Fibroblast of villous mesenchyme (primary cell): ENCODE data around the gene BTN1A1. TPM values are rescaled to one million over a fixed set of nuclear protein-coding genes. Genes with fewer than 3 reads are reported as not detected.
"Not testable (repeated sequence)": the region's sequence is repeated elsewhere in the genome, so short reads cannot be mapped to it uniquely, and the experiment has no call there.

Source experiments
- DNase-seq: peaks from one replicate; pipeline ENCODE4 v3.0.0-alpha.2; 2010; ENCODE audit warnings: low read depth
- H3K4me3 ChIP-seq: 2 replicates; pipeline ENCODE4 v1.5.1; 2011; ENCODE audit warnings: low read depth, mild to moderate bottlenecking, low read length
- CTCF ChIP-seq: IDR thresholded peaks from 2 replicates; pipeline ENCODE4 v1.5.1; 2012; ENCODE audit warnings: low read depth, mild to moderate bottlenecking, low read length; ENCODE audit not compliant: insufficient read depth
- total RNA-seq: library from RNA; depleted of rRNA; stranded (reverse); fragments of >200 nt; gene quantifications from 2 replicates; pipeline ENCODE4 v1.2.3, GENCODE V29; 2012

BTN1A1 gene
- total RNA-seq, 1 donor, result not detected

DNA sequence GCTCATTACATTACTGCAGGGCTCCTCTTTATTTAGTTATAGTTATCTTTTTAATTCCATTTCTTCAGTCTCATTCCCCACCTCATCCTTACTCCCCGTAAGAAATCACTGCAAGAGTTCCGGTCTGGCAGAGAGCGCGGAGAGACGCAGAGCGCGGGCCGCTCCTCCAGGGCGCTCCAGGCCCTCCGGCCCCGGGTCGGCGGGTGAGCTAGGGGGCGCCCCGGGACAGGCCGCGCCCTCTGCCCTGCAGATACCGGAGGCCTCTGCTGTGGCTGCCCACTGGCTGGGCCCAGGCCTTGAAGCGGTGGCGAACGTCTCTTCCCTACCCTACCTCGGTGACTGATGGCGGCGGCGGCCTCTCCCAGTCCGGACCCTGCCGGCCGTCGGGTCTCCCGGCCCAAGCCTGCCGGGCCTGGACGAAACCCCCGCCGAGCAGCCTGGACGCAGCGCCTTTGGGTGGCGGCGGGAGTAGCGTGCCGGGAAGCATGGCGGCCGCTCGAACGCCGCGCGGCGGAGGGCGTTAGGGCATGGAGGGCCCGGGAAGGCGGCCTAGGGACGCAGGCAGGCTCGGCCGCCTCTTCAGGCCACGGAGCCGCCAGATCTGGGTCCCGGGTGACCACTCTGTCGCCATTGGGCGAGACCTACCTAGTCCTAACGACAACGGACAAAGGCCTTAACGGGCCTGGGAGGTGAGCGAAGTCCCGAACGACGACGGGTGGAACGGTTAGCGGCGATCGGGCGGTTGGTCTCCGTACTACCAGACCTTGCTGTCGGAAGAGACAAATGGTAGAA is 21.7 kb downstream of the BTN1A1 start:
- no peak for TF ChIP-seq CTCF
- DNase-seq, result peak; percentile 74
- H3K4me3 ChIP-seq, result peak overlapping the region; percentile 56

- not testable (repeated sequence) for H3K4me3 ChIP-seq, DNase-seq
These were observed 22.6 kb downstream of the BTN1A1 start for GRCh38 chr6:26522486-26523228.

- not testable (repeated sequence) for DNase-seq, H3K4me3 ChIP-seq
These were observed 24.2 kb downstream of the BTN1A1 start for GRCh38 chr6:26524314-26524713.

- DNase-seq, result no peak
- H3K4me3 ChIP-seq, result no peak overlapping the region
- no peak for TF ChIP-seq CTCF
These were observed 24.7 kb downstream of the BTN1A1 start for GRCh38 chr6:26524722-26525370.

DNA sequence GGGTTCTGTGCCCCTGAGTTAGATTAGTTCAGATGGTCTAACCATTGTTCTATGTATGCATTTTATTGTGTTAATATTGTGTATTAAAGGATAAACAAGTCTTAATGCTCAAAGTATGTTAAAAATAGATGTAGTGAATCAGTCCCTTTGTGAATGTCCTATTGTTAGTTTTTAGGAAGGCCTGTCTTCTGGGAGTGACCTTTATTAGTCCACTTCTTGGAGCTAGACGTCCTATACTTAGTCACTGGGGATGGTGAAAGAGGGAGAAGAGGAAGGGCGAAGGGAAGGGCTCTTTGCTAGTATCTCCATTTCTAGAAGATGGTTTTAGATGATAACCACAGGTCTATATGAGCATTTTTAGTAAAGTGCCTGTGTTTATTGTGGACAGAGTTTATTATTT is 25.7 kb downstream of the BTN1A1 start:
- TF ChIP-seq CTCF, result no peak
- no peak for DNase-seq
- H3K4me3 ChIP-seq, result no peak overlapping the region

DNA sequence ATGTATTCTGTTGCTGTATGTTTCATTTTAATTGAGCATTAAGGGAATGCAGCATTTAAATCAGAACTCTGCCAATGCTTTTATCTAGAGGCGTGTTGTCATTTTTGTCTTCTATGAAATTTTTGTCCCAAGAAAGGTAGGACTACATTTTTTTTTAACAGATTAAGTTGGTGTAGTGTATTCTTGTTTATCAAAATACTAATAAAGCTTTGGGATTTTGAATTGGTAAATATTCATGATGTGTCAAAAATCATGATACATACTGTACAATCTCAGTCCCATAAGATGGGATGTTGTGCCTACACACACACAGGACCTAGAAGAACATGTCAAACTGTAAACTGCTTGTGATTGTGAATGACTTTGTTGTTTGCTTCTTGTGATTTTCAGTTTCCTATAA is 26.8 kb downstream of the BTN1A1 start:
- H3K4me3 ChIP-seq, result no peak overlapping the region
- no peak for TF ChIP-seq CTCF
- no peak for DNase-seq

DNA sequence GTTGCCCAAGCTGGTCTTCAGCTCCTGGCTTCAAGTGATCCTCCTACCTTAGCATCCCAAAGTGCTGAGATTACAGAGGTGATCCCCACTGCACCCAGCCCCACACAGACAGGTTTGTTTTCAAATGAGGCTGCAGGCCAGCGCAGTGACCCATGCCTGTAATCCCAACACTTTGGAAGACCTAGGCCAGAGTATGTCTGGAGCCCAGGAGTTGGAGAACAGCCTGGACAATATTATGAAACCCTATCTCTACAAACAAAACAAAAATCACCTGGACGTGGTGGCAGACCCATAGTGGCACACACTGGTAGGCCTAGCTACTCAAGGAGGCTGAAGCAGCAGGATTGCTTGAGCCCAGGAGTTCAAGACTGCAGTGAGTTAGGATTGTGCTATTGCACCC is 30.1 kb downstream of the BTN1A1 start:
- no peak for DNase-seq
- TF ChIP-seq CTCF, result no peak
- no peak overlapping the region for H3K4me3 ChIP-seq

GRCh38 chr6:26531897-26532296 is 31.8 kb downstream of the BTN1A1 start:
- DNase-seq, result no peak
- TF ChIP-seq CTCF, result no peak
- H3K4me3 ChIP-seq, result no peak overlapping the region
